IPS-18c (cell line): ENCODE measurements around the gene COBL.

ENCODE experiments used
- H3K4me3 ChIP-seq: 2 replicates; pipeline ENCODE4 v1.7.0; 2013; ENCODE audit warnings: low read depth, mild to moderate bottlenecking, low read length, moderate library complexity; ENCODE audit not compliant: insufficient read depth
- H3K9me3 ChIP-seq: one replicate; pipeline ENCODE4 v1.6.1; 2013; ENCODE audit warnings: mild to moderate bottlenecking, low read length, moderate library complexity; ENCODE audit not compliant: control insufficient read depth, insufficient read depth

The COBL gene, protein sequence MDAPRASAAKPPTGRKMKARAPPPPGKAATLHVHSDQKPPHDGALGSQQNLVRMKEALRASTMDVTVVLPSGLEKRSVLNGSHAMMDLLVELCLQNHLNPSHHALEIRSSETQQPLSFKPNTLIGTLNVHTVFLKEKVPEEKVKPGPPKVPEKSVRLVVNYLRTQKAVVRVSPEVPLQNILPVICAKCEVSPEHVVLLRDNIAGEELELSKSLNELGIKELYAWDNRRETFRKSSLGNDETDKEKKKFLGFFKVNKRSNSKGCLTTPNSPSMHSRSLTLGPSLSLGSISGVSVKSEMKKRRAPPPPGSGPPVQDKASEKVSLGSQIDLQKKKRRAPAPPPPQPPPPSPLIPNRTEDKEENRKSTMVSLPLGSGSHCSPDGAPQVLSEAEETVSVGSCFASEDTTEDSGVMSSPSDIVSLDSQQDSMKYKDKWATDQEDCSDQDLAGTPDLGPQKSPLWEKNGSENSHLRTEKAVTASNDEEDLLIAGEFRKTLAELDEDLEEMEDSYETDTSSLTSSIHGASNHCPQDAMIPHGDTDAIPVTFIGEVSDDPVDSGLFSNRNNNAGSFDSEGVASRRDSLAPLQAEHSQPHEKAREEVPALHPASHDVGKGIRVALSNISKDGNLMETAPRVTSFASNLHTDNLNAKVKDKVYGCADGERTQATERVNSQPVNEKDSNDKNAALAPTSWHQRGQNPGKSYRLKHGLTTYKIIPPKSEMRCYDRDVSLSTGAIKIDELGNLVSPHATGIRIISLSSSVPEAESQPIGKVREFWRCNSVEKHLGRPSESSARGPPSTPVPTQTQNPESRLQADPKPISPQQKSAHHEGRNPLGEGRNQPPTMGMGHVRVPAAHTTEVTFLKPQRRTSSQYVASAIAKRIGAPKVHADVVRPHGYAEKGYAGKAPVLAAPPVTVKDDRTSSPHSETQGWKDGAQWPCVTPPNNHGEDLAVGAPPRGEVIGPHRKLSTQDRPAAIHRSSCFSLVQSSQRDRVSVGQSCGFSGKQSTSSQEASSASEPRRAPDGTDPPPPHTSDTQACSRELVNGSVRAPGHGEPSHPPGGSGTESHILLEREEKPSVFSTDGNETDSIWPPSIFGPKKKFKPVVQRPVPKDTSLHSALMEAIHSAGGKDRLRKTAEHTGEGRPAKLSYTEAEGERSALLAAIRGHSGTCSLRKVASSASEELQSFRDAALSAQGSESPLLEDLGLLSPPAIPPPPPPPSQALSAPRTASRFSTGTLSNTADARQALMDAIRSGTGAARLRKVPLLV

DNA sequence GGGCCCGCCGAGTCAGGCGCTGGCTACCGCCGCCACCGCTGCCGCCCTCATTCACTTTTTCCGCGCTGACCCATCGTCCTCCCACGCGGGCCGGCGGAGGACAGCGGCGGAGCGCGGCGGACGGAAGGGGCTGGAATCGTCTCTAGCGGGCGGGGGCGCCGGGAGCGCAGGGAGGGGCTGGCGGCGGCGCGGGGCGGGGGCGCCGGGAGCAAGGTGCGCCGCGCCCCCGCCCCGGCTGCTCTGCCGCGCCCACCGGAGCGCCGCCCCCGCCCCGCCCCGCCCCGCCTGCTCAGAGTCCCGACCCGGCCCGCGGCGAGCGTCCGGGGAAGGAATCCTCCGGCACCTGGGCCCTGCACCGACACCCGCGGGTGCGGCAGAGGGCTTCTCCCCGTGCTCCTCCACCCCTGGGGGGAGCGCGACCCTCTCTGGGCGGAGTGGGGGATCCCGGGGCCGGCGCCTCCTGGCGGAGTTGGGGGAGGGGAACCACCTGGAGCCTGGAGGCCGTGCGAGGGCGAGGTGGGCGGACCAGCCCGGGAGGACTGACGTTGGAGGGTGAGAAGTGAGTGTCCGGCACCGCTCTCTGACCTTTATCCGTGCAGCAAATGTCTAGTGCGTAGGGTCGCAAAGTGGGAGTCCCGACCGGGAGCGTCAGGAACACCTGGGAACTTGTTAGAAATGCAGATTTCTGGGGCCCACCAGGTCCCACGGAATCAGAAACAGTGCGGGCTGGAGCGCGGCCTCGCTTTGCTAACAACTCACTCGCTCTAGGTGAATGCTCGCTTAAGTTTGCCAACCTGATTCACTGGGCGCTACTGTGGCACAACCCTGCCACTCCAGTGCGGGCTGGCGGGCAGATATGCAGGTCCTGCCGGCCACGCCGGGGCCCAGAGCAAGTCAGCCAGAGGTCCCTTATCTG, at the start of gene COBL:
TSS of gene COBL (minus strand) at position 144 of the 916 bp plus-strand sequence. CDS start 176 bp downstream, outside the sequence.
- H3K4me3 ChIP-seq: peak within 1 kb of the TSS; percentile 94

DNA sequence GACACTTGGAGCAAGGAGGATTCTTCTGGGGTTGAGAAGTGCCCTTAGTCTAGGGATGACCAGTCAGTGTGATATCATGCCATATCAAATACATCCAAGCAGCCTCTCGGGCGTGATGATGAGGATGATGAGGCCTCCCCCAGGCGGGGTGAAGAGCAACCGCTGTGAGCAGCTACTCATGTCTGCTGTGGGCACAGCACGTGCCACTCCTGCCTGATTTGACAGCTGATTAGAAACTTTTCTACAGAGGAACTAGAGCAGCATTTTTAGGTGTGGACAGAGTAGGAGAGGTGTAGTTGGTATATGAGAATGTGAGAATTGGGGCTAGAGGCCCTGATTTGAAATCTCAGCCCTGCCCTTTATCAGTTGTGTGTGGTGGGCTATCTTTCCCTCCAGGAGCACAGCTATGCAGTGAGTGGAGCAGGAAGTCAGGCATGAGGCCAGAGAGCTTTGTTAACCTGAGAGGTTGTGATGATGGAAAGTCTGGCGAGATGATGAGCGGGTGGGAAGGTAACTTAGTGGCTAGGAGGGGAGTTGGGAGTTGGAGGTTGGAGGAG, 49.6 kb upstream of the COBL start:
- Histone ChIP-seq H3K9me3 (no peaks in the 10 kb centered on the region), H3K4me3 (no peak overlapping the region)

More for the DNA sequence above, at the start of gene COBL:
- H3K9me3 ChIP-seq: peaks cover 2% of the 10 kb centered on the region

DNA sequence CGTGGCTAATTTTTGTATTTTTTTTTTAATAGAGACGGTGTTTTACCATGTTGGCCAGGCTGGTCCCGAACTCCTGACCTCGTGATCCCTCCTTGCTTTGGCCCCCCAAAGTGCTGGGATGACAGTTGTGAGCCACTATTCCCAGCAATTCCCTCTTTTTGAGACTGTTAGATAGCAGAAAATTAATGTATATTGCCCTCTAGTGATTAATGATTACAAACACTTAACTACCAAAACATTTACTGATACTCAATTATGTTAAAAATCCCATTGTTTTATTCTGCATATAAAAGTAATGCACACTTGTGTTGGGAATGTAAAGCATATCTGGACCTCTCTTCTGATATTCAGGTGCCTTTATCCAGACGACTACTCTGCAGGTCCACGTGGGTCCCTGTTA, 41.2 kb upstream of the COBL start:
- Histone ChIP-seq H3K9me3 (no peaks in the 10 kb centered on the region), H3K4me3 (no peak overlapping the region)

DNA sequence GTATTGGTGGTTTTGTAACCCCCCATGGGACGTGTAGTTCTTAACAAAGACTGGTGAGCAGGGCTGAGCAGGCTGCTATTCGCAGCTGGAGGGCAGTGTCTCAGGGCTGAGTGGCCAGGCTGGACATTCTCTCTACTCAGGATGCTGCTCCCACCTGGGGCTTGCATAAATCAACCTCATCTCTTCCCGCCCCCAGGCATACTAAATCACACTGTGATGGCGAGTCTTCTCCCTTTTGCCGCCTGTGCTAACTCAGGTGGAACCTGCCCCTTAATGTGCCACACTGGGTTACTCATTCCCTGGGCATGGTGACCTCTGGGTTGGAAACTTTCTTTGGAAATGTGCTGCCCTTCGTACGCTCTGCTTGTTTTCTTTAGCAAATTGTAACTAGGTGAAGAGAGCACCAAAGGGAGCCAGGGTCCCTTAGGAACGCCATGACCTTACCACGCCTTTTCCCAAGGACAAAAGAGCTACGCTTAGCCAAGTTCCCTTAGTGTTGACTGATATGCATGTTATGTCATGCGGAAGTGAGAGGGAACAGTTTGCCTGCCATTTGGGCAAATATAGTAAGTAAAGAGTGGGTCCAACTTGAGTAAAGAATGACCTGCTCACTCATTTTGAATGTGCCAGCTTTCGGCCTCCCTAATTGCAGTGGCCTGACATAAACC, 40.4 kb upstream of the COBL start:
- H3K9me3 ChIP-seq: no peaks in the 10 kb centered on the region

DNA sequence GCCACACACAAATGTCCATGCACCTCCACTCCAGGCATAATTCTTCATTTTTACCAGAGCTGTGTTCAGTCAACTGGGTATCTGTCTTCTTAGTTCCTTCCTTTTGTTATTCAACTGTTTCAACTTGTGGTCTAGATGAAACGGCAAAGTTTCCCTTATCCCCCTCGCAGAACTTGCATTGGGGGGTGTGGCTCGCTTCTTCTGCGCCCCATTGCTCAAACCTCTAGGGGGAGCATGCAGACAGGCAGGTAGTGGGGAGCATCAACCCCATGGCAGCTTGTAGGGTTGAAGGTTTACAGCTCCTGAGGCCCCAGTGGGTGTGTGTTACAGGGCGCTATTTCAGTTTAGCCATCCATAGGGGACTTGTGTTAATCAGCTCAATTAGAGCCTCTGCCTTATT, 38.3 kb upstream of the COBL start:
- Histone ChIP-seq H3K9me3 (no peaks in the 10 kb centered on the region), H3K4me3 (no peak overlapping the region)

More for the DNA sequence above, 40.4 kb upstream of the COBL start:
- H3K4me3 ChIP-seq: no peak overlapping the region

DNA sequence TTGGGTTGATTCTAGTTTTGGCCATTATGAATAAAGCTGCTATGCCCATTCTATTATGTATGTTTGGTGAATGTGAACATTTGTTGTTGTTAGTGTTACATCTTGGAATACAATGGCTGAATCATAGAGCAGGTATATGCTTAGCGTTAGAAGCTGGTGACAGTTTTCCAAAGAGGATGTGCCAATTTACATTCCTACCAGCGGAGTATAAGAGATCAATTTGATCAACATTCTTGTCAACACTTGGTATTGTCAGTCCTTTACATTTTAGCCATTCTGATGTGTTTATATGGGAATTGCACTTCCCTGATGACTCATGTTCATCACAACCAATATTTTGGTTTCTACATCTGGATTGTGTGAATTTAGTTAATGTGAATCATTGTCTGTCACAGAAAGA, 37.8 kb upstream of the COBL start:
- Histone ChIP-seq H3K9me3 (no peaks in the 10 kb centered on the region), H3K4me3 (no peak overlapping the region)

DNA sequence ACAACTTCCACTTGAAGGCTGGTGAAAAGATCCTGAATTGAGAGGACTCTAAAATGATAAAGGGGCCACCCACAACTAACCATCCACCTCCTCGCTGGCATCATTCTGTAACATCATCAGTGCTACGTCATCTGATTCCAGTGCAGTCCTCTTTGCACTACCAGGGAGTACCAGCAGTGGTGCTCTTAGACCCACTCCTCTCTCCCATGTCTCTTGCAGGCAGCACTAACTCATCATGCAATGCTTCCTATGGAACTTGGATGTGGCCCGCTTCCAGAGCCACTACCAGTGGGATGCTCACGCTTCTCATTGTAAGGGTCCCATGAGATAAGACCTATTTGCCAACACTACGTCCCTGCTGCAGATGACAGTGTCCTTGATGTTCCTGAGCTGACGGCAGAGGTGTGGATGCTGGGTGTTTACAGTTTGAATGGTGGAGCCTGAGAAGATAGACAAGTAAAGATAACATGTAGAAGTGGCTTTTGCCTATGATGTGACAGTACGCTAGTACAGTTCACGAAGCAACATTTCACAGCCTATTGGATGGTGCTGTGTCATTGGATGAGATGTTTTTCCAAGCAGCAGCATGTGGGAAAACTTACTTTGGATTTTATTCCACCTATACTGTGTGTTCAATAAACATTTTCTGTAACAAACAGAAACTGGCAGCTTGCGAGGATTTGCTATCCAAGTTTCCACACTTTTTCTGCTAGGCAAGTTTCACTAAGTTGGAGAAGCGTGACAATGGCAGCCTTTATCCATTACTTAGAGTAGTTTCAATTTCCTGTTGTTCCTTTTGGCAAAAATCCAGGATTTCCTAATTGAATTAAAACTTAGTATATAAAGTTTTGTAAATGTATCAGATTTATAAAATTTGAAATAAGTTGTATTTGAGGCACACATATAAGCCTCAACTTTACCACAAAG, 35.8 kb upstream of the COBL start:
- Histone ChIP-seq H3K9me3 (no peaks in the 10 kb centered on the region), H3K4me3 (no peak overlapping the region)

DNA sequence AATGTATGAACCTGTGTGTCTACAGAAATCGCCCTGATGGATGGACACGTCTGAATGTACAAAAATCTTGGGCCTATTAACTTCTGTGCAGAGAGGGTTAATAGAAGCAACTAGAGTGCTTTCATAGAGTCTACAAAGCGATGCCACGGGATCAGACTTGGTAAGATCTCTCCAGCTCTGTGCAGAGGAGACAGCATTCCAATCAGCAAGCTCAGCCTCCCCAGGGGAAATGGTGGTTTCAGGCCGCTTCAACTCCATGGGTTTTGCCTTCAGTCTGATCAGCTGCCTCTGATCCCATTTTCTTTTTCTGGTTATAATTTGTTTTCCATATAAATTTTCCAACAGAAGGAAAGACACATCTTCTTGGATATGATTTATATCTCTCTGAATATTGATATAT, 35.1 kb upstream of the COBL start:
- Histone ChIP-seq H3K4me3 (no peak overlapping the region), H3K9me3 (no peaks in the 10 kb centered on the region)

DNA sequence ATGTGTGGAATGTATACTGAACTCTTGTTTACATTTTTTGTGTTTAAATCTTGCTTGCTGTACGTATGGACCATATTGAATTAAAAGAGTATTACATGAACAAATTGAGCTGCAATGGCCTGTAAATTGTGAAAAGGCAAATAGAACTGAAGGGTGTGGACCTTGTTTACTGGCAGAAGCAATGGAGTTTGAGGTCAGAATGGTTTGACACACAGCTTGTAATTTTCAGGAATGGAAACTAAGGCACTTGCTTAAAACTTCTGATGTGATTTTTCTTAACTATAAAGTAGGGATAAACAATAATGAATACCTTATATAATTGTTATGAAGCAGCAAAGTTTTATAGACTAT, 33.9 kb upstream of the COBL start:
- Histone ChIP-seq H3K9me3 (no peaks in the 10 kb centered on the region), H3K4me3 (no peak overlapping the region)

DNA sequence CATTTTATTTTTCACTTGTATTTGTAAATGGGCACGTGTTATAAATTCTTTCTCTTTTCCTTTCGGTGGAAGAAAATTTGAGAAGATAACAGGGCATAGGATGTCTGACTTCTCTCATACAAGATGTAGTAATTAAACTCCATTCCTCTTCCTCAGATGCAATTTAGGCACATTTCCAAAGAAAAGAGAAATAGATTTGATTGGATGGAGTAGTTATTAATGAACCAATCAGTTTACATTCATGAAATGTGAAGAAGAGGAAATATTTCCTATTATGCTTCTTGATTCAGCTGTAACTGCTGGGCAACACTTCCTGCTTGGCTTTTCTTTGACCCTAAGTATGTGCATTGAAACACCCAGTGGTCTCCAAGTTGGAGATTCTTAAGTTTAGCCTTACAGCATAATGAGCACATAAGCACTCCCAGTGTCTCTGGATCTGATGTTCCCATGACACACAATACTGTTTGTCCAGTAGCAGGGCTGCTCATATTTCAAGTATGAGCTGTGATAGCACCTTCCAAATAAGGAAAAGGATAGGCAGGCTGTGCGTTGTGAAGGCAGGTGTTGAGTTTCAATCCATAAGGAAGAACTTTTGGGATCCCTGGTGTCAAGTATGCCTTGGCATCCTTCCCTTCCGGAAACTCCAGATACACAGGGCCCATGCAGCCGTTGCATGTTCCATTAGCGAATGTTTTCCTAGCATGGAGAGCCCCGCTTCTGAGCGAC, 33.4 kb upstream of the COBL start:
- H3K9me3 ChIP-seq: no peaks in the 10 kb centered on the region
- H3K4me3 ChIP-seq: no peak overlapping the region

DNA sequence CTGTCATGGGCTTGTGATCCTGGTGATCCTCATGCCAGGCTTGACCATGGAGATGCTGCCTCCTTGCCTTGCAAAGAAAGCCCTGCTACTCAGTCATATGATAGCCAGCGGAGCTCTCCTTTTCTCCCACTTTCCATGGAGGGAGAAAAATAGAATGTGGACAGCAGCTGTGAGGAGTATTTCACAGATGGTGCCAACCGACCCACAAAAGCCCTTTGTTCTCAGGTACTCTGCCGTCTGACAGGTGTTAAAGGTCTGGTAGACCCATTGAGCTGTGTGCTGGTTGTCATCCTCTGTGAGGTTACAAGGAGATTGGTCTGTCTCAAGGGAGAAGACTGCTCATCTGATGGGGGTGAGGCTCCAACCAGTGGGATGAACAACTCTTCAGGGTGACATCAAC, 29.5 kb upstream of the COBL start:
- Histone ChIP-seq H3K4me3 (no peak overlapping the region), H3K9me3 (no peaks in the 10 kb centered on the region)

DNA sequence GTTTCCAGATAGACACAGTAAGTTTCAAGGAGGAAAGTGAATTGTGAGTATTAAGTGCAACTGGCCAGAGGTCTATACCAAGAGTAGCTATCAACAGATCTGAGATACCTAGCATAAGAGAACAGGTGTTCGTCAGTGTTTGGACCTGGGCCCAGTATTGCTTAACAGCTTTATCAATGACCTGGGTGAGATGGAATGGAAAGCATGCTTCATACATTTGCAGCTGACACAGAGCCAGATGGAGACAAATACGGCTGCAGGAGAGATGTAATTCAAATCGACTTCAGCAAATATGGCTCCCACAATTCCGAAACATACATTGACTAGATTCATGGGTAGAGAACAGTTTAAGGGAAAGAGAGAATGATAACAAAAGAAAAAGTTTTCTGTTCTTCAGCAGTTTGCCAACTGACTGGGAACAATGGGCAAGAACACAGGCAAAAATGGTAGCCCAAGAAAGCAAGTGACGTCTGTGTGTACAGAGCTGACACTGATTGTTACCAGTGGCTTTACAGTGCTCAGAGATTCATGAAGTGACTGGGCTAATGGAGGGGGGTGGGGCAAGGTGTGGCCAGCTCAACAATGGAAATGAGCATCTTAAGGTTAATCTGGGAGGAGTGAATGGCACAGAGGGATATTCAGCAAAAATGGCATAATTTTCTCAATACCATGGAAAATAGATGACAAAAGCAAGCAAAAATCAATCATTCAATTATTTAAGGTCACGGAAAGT, 28.0 kb upstream of the COBL start:
- H3K4me3 ChIP-seq: no peak overlapping the region
- no peaks in the 10 kb centered on the region for H3K9me3 ChIP-seq

DNA sequence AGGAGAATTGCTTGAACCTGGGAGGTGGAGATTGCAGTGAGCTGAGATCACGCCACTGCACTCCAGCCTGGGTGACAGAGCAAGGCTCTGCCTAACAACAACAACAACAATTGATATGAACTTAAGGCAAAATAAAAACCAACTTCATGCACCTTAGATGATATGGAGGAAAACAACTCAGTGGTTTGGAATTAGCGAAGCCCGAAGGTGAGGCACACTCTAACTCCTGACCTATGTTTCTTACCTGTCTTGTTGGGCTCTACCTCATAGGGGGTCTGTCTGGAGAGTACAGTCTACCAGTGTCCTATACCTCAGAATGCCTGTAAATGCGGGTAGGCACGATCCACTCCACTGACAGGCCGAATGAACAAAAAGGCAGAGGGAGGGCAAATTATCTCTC, 24.3 kb upstream of the COBL start:
- Histone ChIP-seq H3K9me3 (no peaks in the 10 kb centered on the region), H3K4me3 (no peak overlapping the region)
